Caco-2 (cell line): ENCODE data around the gene SDHC. TPM values are rescaled to one million over a fixed set of nuclear protein-coding genes. Genes with fewer than 3 reads are reported as not detected.
A peak's percentile ranks its signal among the peaks of the same experiment; 100 is the strongest.

Source experiments
- BruUV-seq: library from RNA; stranded (reverse); fragments of 400-500 nt; replicated peaks from 2 replicates; lab custom pipeline; 2021; lab: Mats Ljungman, UMichigan
- CTCF ChIA-PET: fragments of 300-600 bp; sonication (Branson Sonifier 250); formaldehyde crosslinking; loops from one replicate; lab custom pipeline; 2022; ENCODE audit warnings: antibody characterized with exemption; lab: Charles Lee
- POLR2A ChIA-PET: fragments of 300-600 bp; sonication (Branson Sonifier 250); formaldehyde crosslinking; loops from one replicate; lab custom pipeline; 2022; ENCODE audit warnings: antibody characterized with exemption; lab: Charles Lee
- DNase-seq, 2 experiments: peaks; one replicate each; pipeline versions ENCODE4 v3.0.0 to v3.0.0-alpha.2; 2020 to 2022
- H3K27me3 ChIP-seq: replicated peaks from 2 replicates; pipeline ENCODE4 v1.6.0; 2011; ENCODE audit warnings: low read length; ENCODE audit not compliant: control insufficient read depth, insufficient read depth
- H3K36me3 ChIP-seq: 2 replicates; pipeline ENCODE4 v1.5.1; 2011; ENCODE audit warnings: low read length; ENCODE audit not compliant: control insufficient read depth, insufficient read depth
- H3K4me1 ChIP-seq: fragments of 250-450 bp; sonication (Bioruptor Pico); 2 replicates; pipeline ENCODE4 v1.5.1; 2020; ENCODE audit warnings: mild to moderate bottlenecking
- H3K4me3 ChIP-seq: 2 replicates; pipeline ENCODE4 v1.5.1; 2011; ENCODE audit warnings: low read depth, mild to moderate bottlenecking, control low read depth, low read length
- H3K9me3 ChIP-seq: fragments of 250-450 bp; sonication (Bioruptor Pico); 2 replicates; pipeline ENCODE4 v1.5.1; 2020; ENCODE audit warnings: mild to moderate bottlenecking, moderate library complexity
- H3K27ac Mint-ChIP-seq: one replicate; pipeline ENCODE4 v1.8.0; 2022; ENCODE audit warnings: mixed read lengths; ENCODE audit not compliant: unreplicated experiment
- H3K27me3 Mint-ChIP-seq: one replicate; pipeline ENCODE4 v1.8.0; 2022; ENCODE audit warnings: mixed read lengths; ENCODE audit not compliant: insufficient read depth, unreplicated experiment
- H3K36me3 Mint-ChIP-seq: one replicate; pipeline ENCODE4 v1.8.0; 2022; ENCODE audit warnings: mild to moderate bottlenecking, mixed read lengths; ENCODE audit not compliant: insufficient read depth, unreplicated experiment
- H3K4me1 Mint-ChIP-seq: one replicate; pipeline ENCODE4 v1.8.0; 2022; ENCODE audit warnings: low read depth, mixed read lengths; ENCODE audit not compliant: unreplicated experiment
- H3K4me3 Mint-ChIP-seq: one replicate; pipeline ENCODE4 v1.8.0; 2022; ENCODE audit warnings: mild to moderate bottlenecking, moderate library complexity, mixed read lengths; ENCODE audit not compliant: unreplicated experiment
- H3K9me3 Mint-ChIP-seq: one replicate; pipeline ENCODE4 v1.8.0; 2022; ENCODE audit warnings: mixed read lengths; ENCODE audit not compliant: unreplicated experiment
- intact Hi-C: fragments of 100-400 bp; cut with micrococcal nuclease; formaldehyde crosslinking; loops from one replicate; pipeline ENCODE4 v1.10.0; 2022; ENCODE audit not compliant: unreplicated experiment
- total RNA-seq: library from RNA; stranded (reverse); gene quantifications from 2 replicates; pipeline ENCODE4 v1.2.3, GENCODE V29; 2022
- TF ChIP-seq, protein P1 (sequence below), 2 experiments: fragments of 200-600 bp in 1 of 2; IDR thresholded peaks; 1 replicate in 1 of 2; 2 replicates in 1 of 2; pipeline versions ENCODE4 v1.5.1 to v1.8.0; 2011 to 2022; ENCODE audit warnings: antibody characterized with exemption in 1 of 2, control low read depth in 1 of 2, inconsistent platforms in 1 of 2, low read depth in 1 of 2, low read length in 1 of 2, mild to moderate bottlenecking in 1 of 2, moderate library complexity in 1 of 2; ENCODE audit not compliant: insufficient read depth in 1 of 2, severe bottlenecking in 1 of 2, unreplicated experiment in 1 of 2

The SDHC gene
- total RNA-seq, 1 experiment from 2014 or later = 261 TPM

DNA sequence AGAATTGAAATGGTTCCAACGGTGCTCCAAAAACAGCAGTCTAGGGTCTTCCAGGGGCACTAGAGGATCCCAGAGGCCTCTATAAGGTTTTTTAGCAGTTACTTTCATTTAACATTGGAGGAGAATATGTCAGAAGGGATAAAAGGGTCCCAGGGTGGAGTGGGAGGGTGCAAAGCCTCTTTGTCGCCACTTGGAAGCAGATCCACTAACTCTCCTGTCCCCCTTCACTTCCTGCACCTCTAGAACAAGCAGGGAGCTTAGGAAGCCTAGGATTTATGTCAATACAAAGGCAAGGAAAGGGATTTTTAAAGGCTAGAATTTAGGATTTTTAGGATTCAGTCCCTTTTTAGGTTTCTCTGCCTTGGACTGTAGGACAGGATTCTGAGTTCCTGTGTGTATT is 47.3 kb upstream of the SDHC start:
- intact Hi-C loops = no loop called here
- no peaks in the 10 kb centered on the region for H3K9me3 ChIP-seq
- no peaks in the 10 kb centered on the region for H3K36me3 Mint-ChIP-seq
- H3K4me1 Mint-ChIP-seq = no peaks in the 10 kb centered on the region
- H3K27me3 ChIP-seq = no peaks in the 10 kb centered on the region
- CTCF ChIA-PET = no interaction called here
- no TSS peak for BruUV-seq
- no peaks in the 10 kb centered on the region for H3K9me3 Mint-ChIP-seq
- DNase-seq = no peak
- H3K36me3 ChIP-seq = no peaks in the 10 kb centered on the region
- no peak overlapping the region for H3K4me3 ChIP-seq
- H3K27me3 Mint-ChIP-seq = no peaks in the 10 kb centered on the region
- TF ChIP-seq, protein P1, sequence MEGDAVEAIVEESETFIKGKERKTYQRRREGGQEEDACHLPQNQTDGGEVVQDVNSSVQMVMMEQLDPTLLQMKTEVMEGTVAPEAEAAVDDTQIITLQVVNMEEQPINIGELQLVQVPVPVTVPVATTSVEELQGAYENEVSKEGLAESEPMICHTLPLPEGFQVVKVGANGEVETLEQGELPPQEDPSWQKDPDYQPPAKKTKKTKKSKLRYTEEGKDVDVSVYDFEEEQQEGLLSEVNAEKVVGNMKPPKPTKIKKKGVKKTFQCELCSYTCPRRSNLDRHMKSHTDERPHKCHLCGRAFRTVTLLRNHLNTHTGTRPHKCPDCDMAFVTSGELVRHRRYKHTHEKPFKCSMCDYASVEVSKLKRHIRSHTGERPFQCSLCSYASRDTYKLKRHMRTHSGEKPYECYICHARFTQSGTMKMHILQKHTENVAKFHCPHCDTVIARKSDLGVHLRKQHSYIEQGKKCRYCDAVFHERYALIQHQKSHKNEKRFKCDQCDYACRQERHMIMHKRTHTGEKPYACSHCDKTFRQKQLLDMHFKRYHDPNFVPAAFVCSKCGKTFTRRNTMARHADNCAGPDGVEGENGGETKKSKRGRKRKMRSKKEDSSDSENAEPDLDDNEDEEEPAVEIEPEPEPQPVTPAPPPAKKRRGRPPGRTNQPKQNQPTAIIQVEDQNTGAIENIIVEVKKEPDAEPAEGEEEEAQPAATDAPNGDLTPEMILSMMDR (IDR thresholded peaks at IDR 0.05; ENCODE audit: insufficient read depth in 1 of 2, low read depth in 1 of 2, low read length in 1 of 2, severe bottlenecking in 1 of 2, unreplicated experiment in 1 of 2) = no peak
- no peak overlapping the region for H3K4me3 Mint-ChIP-seq
- no peaks in the 10 kb centered on the region for H3K4me1 ChIP-seq
- POLR2A ChIA-PET = no interaction called here
- H3K27ac Mint-ChIP-seq = no peak overlapping the region

DNA sequence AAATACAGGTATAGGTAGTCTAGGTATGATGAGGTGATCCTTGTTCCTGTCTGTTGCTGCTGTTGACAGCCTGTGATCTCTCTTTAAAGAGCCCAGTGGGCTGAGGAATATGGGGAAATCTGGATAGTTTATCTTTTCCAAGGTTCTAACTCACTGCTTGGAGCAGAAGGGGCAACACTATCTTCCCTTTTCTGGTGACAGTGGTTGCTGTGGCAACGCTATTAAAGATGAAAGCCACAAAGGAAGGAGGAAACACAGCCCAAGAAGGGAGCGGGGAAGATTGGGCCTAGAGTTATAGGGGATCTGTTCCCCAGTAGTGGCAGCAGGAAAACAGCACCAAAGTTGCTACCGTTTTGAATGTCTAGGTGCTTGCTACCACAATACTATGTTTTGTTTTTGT is 46.9 kb upstream of the SDHC start:
- TF ChIP-seq, protein P1 (IDR thresholded peaks at IDR 0.05; ENCODE audit: insufficient read depth in 1 of 2, low read depth in 1 of 2, low read length in 1 of 2, severe bottlenecking in 1 of 2, unreplicated experiment in 1 of 2) = no peak
- no peaks in the 10 kb centered on the region for H3K27me3 ChIP-seq
- CTCF ChIA-PET = no interaction called here
- no TSS peak for BruUV-seq
- Mint-ChIP-seq H3K4me1 (no peaks in the 10 kb centered on the region), H3K36me3 (no peaks in the 10 kb centered on the region), H3K27me3 (no peaks in the 10 kb centered on the region), H3K9me3 (no peaks in the 10 kb centered on the region), H3K4me3 (no peak overlapping the region), H3K27ac (no peak overlapping the region)
- no peak for DNase-seq
- H3K9me3 ChIP-seq = no peaks in the 10 kb centered on the region
- intact Hi-C loops = no loop called here
- no peaks in the 10 kb centered on the region for H3K4me1 ChIP-seq
- no peaks in the 10 kb centered on the region for H3K36me3 ChIP-seq
- H3K4me3 ChIP-seq = no peak overlapping the region
- POLR2A ChIA-PET = no interaction called here

DNA sequence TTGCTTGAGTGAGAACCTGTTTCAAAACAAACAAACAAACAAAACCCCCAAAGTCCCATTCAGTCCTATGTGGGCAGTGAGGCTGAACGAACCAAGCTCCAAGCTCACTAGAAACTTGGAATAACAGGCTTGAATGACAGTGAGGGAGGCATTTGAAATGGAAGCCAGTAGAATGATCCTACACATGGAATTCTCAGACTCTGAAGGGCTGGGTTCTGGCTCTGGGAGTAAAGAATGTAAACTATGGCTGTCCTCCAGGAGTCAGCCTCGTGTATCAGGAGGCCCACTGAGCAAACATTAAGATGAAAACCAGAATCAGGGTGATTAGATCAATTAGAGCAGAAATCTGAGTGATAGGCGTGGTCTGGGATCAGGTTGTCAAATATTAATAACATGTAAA is 40.8 kb upstream of the SDHC start:
- Histone ChIP-seq H3K27me3 (no peaks in the 10 kb centered on the region), H3K4me1 (peaks cover 15% of the 10 kb centered on the region), H3K36me3 (no peaks in the 10 kb centered on the region), H3K9me3 (no peaks in the 10 kb centered on the region), H3K4me3 (no peak overlapping the region)
- no peaks in the 10 kb centered on the region for H3K27me3 Mint-ChIP-seq
- no peak for DNase-seq
- H3K27ac Mint-ChIP-seq = peak overlapping the region; percentile 12
- TF ChIP-seq, protein P1 (IDR thresholded peaks at IDR 0.05; ENCODE audit: insufficient read depth in 1 of 2, low read depth in 1 of 2, low read length in 1 of 2, severe bottlenecking in 1 of 2, unreplicated experiment in 1 of 2) = no peak
- BruUV-seq = no TSS peak
- POLR2A ChIA-PET = no interaction called here
- no peaks in the 10 kb centered on the region for H3K9me3 Mint-ChIP-seq
- H3K36me3 Mint-ChIP-seq = no peaks in the 10 kb centered on the region
- intact Hi-C loops = no loop called here
- H3K4me1 Mint-ChIP-seq = peaks cover 20% of the 10 kb centered on the region
- H3K4me3 Mint-ChIP-seq = no peak overlapping the region
- CTCF ChIA-PET = no interaction called here
